ENCODE data around the gene MRPS30. TPM values are rescaled to one million over a fixed set of nuclear protein-coding genes. Genes with fewer than 3 reads are reported as not detected.

MRPS30 gene
- total RNA-seq, 2 experiments from 2014 or later = 64.3 to 85.8 TPM

- H3K79me2 ChIP-seq (ENCODE audit: insufficient read depth, low read depth, low read length) = no peaks in the 10 kb centered on the region
- H3K4me1 ChIP-seq (ENCODE audit: insufficient read depth, low read length, poor library complexity, severe bottlenecking) = no peaks in the 10 kb centered on the region
- H2AFZ ChIP-seq (ENCODE audit: low read length) = no peak overlapping the region
- no peaks in the 10 kb centered on the region for H3K9me2 ChIP-seq (ENCODE audit: insufficient read depth, low read length)
- H3K27ac ChIP-seq (ENCODE audit: low read depth, low read length, poor library complexity, severe bottlenecking) = no peak overlapping the region
- no peak for TF ChIP-seq CTCF (conservative IDR thresholded peaks at IDR 0.05; ENCODE audit: low read length)
- no peak for TF ChIP-seq EZH2phosphoT487 (IDR thresholded peaks at IDR 0.05; ENCODE audit: borderline replicate concordance, low read depth, low read length)
- no peaks in the 10 kb centered on the region for H4K20me1 ChIP-seq (ENCODE audit: insufficient read depth, low read length)
- H3K4me2 ChIP-seq (ENCODE audit: low read length) = no peak overlapping the region
- H3K4me3 ChIP-seq (ENCODE audit: low read depth, low read length, poor library complexity, severe bottlenecking) = no peak overlapping the region
- H3K9me3 ChIP-seq (ENCODE audit: low read length) = peaks cover 30% of the 10 kb centered on the region; the same call in 1 of the 2 replicates
- no TSS peak for BruUV-seq (replicated peaks)
- CTCF ChIA-PET (ENCODE audit: unreplicated experiment) = no interaction called here
- intact Hi-C loops (cut with micrococcal nuclease; ENCODE audit: unreplicated experiment) = no loop called here
- POLR2A ChIA-PET = no interaction called here
- no peaks in the 10 kb centered on the region; the same call in 1 of the 2 replicates for H3K36me3 ChIP-seq (ENCODE audit: insufficient read depth, low read length)
- no peak for DNase-seq (ENCODE audit: low spot score)
Measured at GRCh38 chr5:44794371-44794770, 14.4 kb upstream of the MRPS30 start.

DNA sequence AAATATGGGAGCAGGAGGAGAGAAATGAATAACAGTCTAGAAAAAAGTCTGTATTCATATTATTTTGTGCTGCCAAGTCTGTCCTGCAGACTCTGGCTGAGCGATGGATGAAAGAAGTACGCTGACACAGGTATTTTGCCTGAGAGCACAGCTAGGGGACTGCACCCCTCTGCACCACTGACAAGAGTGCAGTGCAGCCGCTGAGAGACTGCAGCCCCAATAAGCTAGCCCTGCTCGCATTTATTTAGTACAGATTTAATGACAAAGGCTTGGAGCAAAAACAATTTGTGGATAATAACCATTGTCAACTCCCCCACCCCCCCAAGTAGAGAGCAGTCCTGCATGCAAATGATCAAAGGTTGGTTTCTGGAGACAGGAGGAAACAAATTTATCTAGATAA lies 13.3 kb upstream of the MRPS30 start:
- POLR2A ChIA-PET = interaction anchor here (1.0 kb wide), 1 partner anchor 13 kb away, joined by 5 read pairs; no protein-coding TSS in a partner anchor
- no TSS peak for BruUV-seq (replicated peaks)
- intact Hi-C loops (cut with micrococcal nuclease; ENCODE audit: unreplicated experiment) = no loop called here
- H3K27ac ChIP-seq (ENCODE audit: low read depth, low read length, poor library complexity, severe bottlenecking) = no peak overlapping the region
- H3K4me3 ChIP-seq (ENCODE audit: low read depth, low read length, poor library complexity, severe bottlenecking) = no peak overlapping the region
- no peak for DNase-seq (ENCODE audit: low spot score)
- H3K36me3 ChIP-seq (ENCODE audit: insufficient read depth, low read length) = no peaks in the 10 kb centered on the region; the same call in 1 of the 2 replicates
- no peak for TF ChIP-seq CTCF (conservative IDR thresholded peaks at IDR 0.05; ENCODE audit: low read length)
- no peak for TF ChIP-seq EZH2phosphoT487 (IDR thresholded peaks at IDR 0.05; ENCODE audit: borderline replicate concordance, low read depth, low read length)
- peaks cover 30% of the 10 kb centered on the region; the same call in 1 of the 2 replicates for H3K9me3 ChIP-seq (ENCODE audit: low read length)
- no peaks in the 10 kb centered on the region for H3K4me1 ChIP-seq (ENCODE audit: insufficient read depth, low read length, poor library complexity, severe bottlenecking)
- no peaks in the 10 kb centered on the region for H3K79me2 ChIP-seq (ENCODE audit: insufficient read depth, low read depth, low read length)
- H3K9me2 ChIP-seq (ENCODE audit: insufficient read depth, low read length) = no peaks in the 10 kb centered on the region
- no peak overlapping the region for H3K4me2 ChIP-seq (ENCODE audit: low read length)
- no peaks in the 10 kb centered on the region for H4K20me1 ChIP-seq (ENCODE audit: insufficient read depth, low read length)
- no peak overlapping the region for H2AFZ ChIP-seq (ENCODE audit: low read length)
- CTCF ChIA-PET (ENCODE audit: unreplicated experiment) = no interaction called here

GRCh38 chr5:44797841-44798240 lies 10.9 kb upstream of the MRPS30 start:
- H3K4me2 ChIP-seq (ENCODE audit: low read length) = no peak overlapping the region
- H2AFZ ChIP-seq (ENCODE audit: low read length) = no peak overlapping the region
- H3K4me1 ChIP-seq (ENCODE audit: insufficient read depth, low read length, poor library complexity, severe bottlenecking) = no peaks in the 10 kb centered on the region
- POLR2A ChIA-PET = interaction anchor here (0.6 kb wide), 1 partner anchor 104 kb away, joined by 13 read pairs; no protein-coding TSS in a partner anchor
- H4K20me1 ChIP-seq (ENCODE audit: insufficient read depth, low read length) = no peaks in the 10 kb centered on the region
- intact Hi-C loops (cut with micrococcal nuclease; ENCODE audit: unreplicated experiment) = no loop called here
- H3K27ac ChIP-seq (ENCODE audit: low read depth, low read length, poor library complexity, severe bottlenecking) = no peak overlapping the region
- DNase-seq (ENCODE audit: low spot score) = no peak
- H3K79me2 ChIP-seq (ENCODE audit: insufficient read depth, low read depth, low read length) = peaks cover 8% of the 10 kb centered on the region; the same call in 1 of the 2 replicates
- no TSS peak for BruUV-seq (replicated peaks)
- peaks cover 30% of the 10 kb centered on the region; the same call in 1 of the 2 replicates for H3K9me3 ChIP-seq (ENCODE audit: low read length)
- H3K36me3 ChIP-seq (ENCODE audit: insufficient read depth, low read length) = no peaks in the 10 kb centered on the region; the same call in 1 of the 2 replicates
- no peaks in the 10 kb centered on the region for H3K9me2 ChIP-seq (ENCODE audit: insufficient read depth, low read length)
- no peak overlapping the region for H3K4me3 ChIP-seq (ENCODE audit: low read depth, low read length, poor library complexity, severe bottlenecking)
- CTCF ChIA-PET (ENCODE audit: unreplicated experiment) = no interaction called here
- no peak for TF ChIP-seq EZH2phosphoT487 (IDR thresholded peaks at IDR 0.05; ENCODE audit: borderline replicate concordance, low read depth, low read length)
- TF ChIP-seq CTCF (conservative IDR thresholded peaks at IDR 0.05; ENCODE audit: low read length) = no peak
